Medulla oblongata (tissue), 1 donor: ENCODE data around the gene LCE2D.

ENCODE experiments used
- DNase-seq: peaks from one replicate; pipeline ENCODE4 v3.0.0-alpha.2; 2015; ENCODE audit errors: extremely low spot score

Gene LCE2D

GRCh38 chr1:152697701-152698600 lies 34.8 kb downstream of the LCE2D start, which contains the start of gene LCE2A:
Gene LCE2A, plus strand, starts transcription at chr1:152698345. Its CDS starts 557 bp downstream, at chr1:152698902.
- no peak for DNase-seq

GRCh38 chr1:152699746-152700145 lies 36.6 kb downstream of the LCE2D start:
- DNase-seq, result no peak

GRCh38 chr1:152707860-152708259 lies 44.7 kb downstream of the LCE2D start, which contains the start of gene LCE4A:
Gene LCE4A, plus strand, starts transcription at chr1:152708160. Its CDS starts 916 bp downstream, at chr1:152709076.
- no peak for DNase-seq
